ENCODE measurements around the gene WWOX. TPM values are rescaled to one million over a fixed set of nuclear protein-coding genes. Genes with fewer than 3 reads are reported as not detected.

WWOX gene
- total RNA-seq, 1 donor from 2014 or later, result 8.9 TPM

- Histone ChIP-seq H3K4me3 (no peak overlapping the region), H3K36me3 (no peaks in the 10 kb centered on the region), H3K27me3 (ENCODE audit: low read depth) (no peaks in the 10 kb centered on the region), H3K4me1 (peaks cover 15% of the 10 kb centered on the region), H3K27ac (replicated peaks) (no peak overlapping the region), H3K9me3 (replicated peaks) (no peaks in the 10 kb centered on the region)
- DNase-seq, result no peak
- intact Hi-C loops (cut with micrococcal nuclease), result no loop called here
- TF ChIP-seq CTCF (IDR thresholded peaks at IDR 0.05; ENCODE audit: borderline replicate concordance), result no peak
Observed at GRCh38 chr16:78362524-78363135, 263.2 kb downstream of the WWOX start.

GRCh38 chr16:78363843-78364555 is 264.5 kb downstream of the WWOX start:
- DNase-seq, result no peak

GRCh38 chr16:78364556-78364880 is 265.1 kb downstream of the WWOX start:
- Histone ChIP-seq H3K36me3 (no peaks in the 10 kb centered on the region), H3K27ac (replicated peaks) (no peak overlapping the region), H3K4me1 (peaks cover 29% of the 10 kb centered on the region), H3K4me3 (no peak overlapping the region), H3K27me3 (ENCODE audit: low read depth) (no peaks in the 10 kb centered on the region), H3K9me3 (replicated peaks) (no peaks in the 10 kb centered on the region)
- no peak for DNase-seq
- intact Hi-C loops (cut with micrococcal nuclease), result no loop called here
- TF ChIP-seq CTCF (IDR thresholded peaks at IDR 0.05; ENCODE audit: borderline replicate concordance), result no peak

More at GRCh38 chr16:78363843-78364555, 264.5 kb downstream of the WWOX start:
- intact Hi-C loops (cut with micrococcal nuclease), result no loop called here
- peaks cover 27% of the 10 kb centered on the region for H3K4me1 ChIP-seq
- TF ChIP-seq CTCF (IDR thresholded peaks at IDR 0.05; ENCODE audit: borderline replicate concordance), result no peak
- no peaks in the 10 kb centered on the region for H3K9me3 ChIP-seq (replicated peaks)
- no peak overlapping the region for H3K4me3 ChIP-seq
- no peak overlapping the region for H3K27ac ChIP-seq (replicated peaks)
- H3K36me3 ChIP-seq, result no peaks in the 10 kb centered on the region
- no peaks in the 10 kb centered on the region for H3K27me3 ChIP-seq (ENCODE audit: low read depth)

GRCh38 chr16:78365366-78365765 is 265.9 kb downstream of the WWOX start:
- no peak for DNase-seq
- no peak for TF ChIP-seq CTCF (IDR thresholded peaks at IDR 0.05; ENCODE audit: borderline replicate concordance)
- H3K4me1 ChIP-seq, result peaks cover 29% of the 10 kb centered on the region
- no peaks in the 10 kb centered on the region for H3K36me3 ChIP-seq
- H3K27me3 ChIP-seq (ENCODE audit: low read depth), result no peaks in the 10 kb centered on the region
- H3K27ac ChIP-seq (replicated peaks), result no peak overlapping the region
- no peak overlapping the region for H3K4me3 ChIP-seq
- intact Hi-C loops (cut with micrococcal nuclease), result no loop called here
- no peaks in the 10 kb centered on the region for H3K9me3 ChIP-seq (replicated peaks)

- intact Hi-C loops (cut with micrococcal nuclease), result no loop called here
- no peak for DNase-seq
Observed at GRCh38 chr16:78368121-78369102, 269.0 kb downstream of the WWOX start.

More at GRCh38 chr16:78368121-78369102, 269.0 kb downstream of the WWOX start:
- peaks cover 15% of the 10 kb centered on the region for H3K9me3 ChIP-seq (replicated peaks)
- H3K27ac ChIP-seq (replicated peaks), result peak overlapping the region; percentile 2
- peaks cover 18% of the 10 kb centered on the region for H3K4me1 ChIP-seq
- TF ChIP-seq CTCF (IDR thresholded peaks at IDR 0.05; ENCODE audit: borderline replicate concordance), result no peak
- H3K4me3 ChIP-seq, result no peak overlapping the region
- no peaks in the 10 kb centered on the region for H3K36me3 ChIP-seq
- no peaks in the 10 kb centered on the region for H3K27me3 ChIP-seq (ENCODE audit: low read depth)

Measured in left ventricle myocardium inferior (tissue), 1 donor.